Vagina (tissue), 1 donor: ENCODE measurements around the gene POLD1. TPM values are rescaled to one million over a fixed set of nuclear protein-coding genes. Genes with fewer than 3 reads are reported as not detected.

Source experiments
- total RNA-seq: library from RNA; depleted of rRNA; stranded (reverse); fragments of >200 nt; gene quantifications from one replicate; pipeline ENCODE4 v1.2.3, GENCODE V29; 2016

POLD1 gene
- total RNA-seq, 1 donor from 2014 or later: 16.7 TPM

Other genes starting within 250 kb of the POLD1 start
- gene IZUMO2, start 221.1 kb upstream of the POLD1 start, total RNA-seq: not detected
- 51.6 TPM for gene MYH14, start 180.7 kb upstream of the POLD1 start, total RNA-seq
- 0.98 TPM for gene KCNC3, start 55.0 kb upstream of the POLD1 start, total RNA-seq
- 0.74 TPM for gene NAPSA, start 18.7 kb upstream of the POLD1 start, total RNA-seq
- 84.7 TPM for gene NR1H2, start 7.9 kb upstream of the POLD1 start, total RNA-seq
- gene SPIB, start 34.6 kb downstream of the POLD1 start, total RNA-seq: not detected
- not detected for gene MYBPC2, start 48.5 kb downstream of the POLD1 start, total RNA-seq
- 33.1 TPM for gene EMC10, start 92.2 kb downstream of the POLD1 start, total RNA-seq
- gene GARIN5A, start 92.5 kb downstream of the POLD1 start, total RNA-seq: not detected
- gene JOSD2, start 126.8 kb downstream of the POLD1 start, total RNA-seq: 60.9 TPM
- not detected for gene ASPDH, start 129.6 kb downstream of the POLD1 start, total RNA-seq
- 17.9 TPM for gene LRRC4B, start 184.1 kb downstream of the POLD1 start, total RNA-seq